HG02759 (cell line): Measurements from ENCODE around the gene PLAC1.

Experiments
- ATAC-seq: cut with Tn5 transposase; IDR thresholded peaks from one replicate; pipeline ENCODE4 v1.9.1; 2021; ENCODE audit warnings: mild to moderate bottlenecking, moderate library complexity; ENCODE audit not compliant: unreplicated experiment

PLAC1 gene

GRCh38 chrX:134671294-134671693 is 13.0 kb upstream of the PLAC1 start:
- ATAC-seq, result no peak

- ATAC-seq, result no peak
Measured at GRCh38 chrX:134670134-134670924, 12.1 kb upstream of the PLAC1 start.

GRCh38 chrX:134669378-134670098 is 11.3 kb upstream of the PLAC1 start:
- ATAC-seq, result no peak

- ATAC-seq, result no peak
Measured at GRCh38 chrX:134664202-134664601, 5.9 kb upstream of the PLAC1 start.

- ATAC-seq, result no peak
Measured at GRCh38 chrX:134661295-134661694, 3.0 kb upstream of the PLAC1 start.

GRCh38 chrX:134660627-134661026 is 2.4 kb upstream of the PLAC1 start:
- no peak for ATAC-seq

- no peak for ATAC-seq
Measured at GRCh38 chrX:134659761-134660160, 1.5 kb upstream of the PLAC1 start.

GRCh38 chrX:134658760-134659023 is 421 bp upstream of the PLAC1 start:
- ATAC-seq, result no peak

- no peak for ATAC-seq
Measured at GRCh38 chrX:134654398-134655012, 3.8 kb downstream of the PLAC1 start.

GRCh38 chrX:134653835-134654234 is 4.4 kb downstream of the PLAC1 start:
- ATAC-seq, result no peak

GRCh38 chrX:134650701-134651100 is 7.6 kb downstream of the PLAC1 start:
- ATAC-seq, result no peak

- no peak for ATAC-seq
Measured at GRCh38 chrX:134649770-134650169, 8.5 kb downstream of the PLAC1 start.

- no peak for ATAC-seq
Measured at GRCh38 chrX:134647477-134647877, 10.8 kb downstream of the PLAC1 start.

GRCh38 chrX:134646691-134647090 is 11.6 kb downstream of the PLAC1 start:
- ATAC-seq, result no peak

GRCh38 chrX:134645936-134646543 is 12.2 kb downstream of the PLAC1 start:
- ATAC-seq, result no peak

- no peak for ATAC-seq
Measured at GRCh38 chrX:134642386-134642785, 15.9 kb downstream of the PLAC1 start.

GRCh38 chrX:134641346-134641745 is 16.9 kb downstream of the PLAC1 start:
- no peak for ATAC-seq

GRCh38 chrX:134640914-134641313 is 17.4 kb downstream of the PLAC1 start:
- no peak for ATAC-seq

GRCh38 chrX:134636851-134637250 is 21.4 kb downstream of the PLAC1 start:
- ATAC-seq, result no peak

GRCh38 chrX:134634691-134635090 is 23.6 kb downstream of the PLAC1 start:
- ATAC-seq, result no peak

- ATAC-seq, result peak; percentile 49
Measured at GRCh38 chrX:134633832-134634231, 24.4 kb downstream of the PLAC1 start.

- no peak for ATAC-seq
Measured at GRCh38 chrX:134633394-134633793, 24.9 kb downstream of the PLAC1 start.
